RPMI8226 (cell line): ENCODE results near the gene ID3.

Experiments used
- DNase-seq: peaks from one replicate; pipeline ENCODE4 v3.0.0-alpha.2; 2015

The ID3 gene

DNA sequence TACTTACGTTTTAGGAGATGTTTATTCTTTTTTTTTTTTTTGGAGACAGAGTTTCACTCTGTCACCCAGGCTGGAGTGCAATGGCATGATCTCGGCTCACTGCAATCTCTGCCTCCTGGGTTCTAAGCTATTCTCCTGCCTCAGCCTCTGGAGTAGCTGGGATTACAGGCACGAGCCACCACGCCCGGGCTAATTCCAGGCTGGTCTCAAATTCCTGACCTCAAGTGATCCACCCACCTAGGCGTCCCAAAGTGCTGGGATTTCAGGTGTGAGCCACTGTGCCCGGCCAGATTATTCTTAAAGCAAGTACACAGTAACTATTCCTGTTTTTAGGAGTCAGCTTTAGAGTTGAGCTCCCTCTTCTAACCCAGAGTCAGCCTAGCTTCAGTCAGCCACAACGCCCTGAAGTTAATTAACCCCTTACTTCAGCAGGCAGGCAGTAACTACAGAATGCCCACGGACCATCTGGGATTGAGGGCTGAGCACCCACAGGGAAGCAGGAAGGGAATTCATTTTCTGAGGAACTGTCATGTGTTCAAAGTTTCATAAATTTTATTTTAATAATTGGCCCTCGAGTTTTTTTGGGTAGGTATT is 5.3 kb upstream of the ID3 start:
- DNase-seq, result no peak

DNA sequence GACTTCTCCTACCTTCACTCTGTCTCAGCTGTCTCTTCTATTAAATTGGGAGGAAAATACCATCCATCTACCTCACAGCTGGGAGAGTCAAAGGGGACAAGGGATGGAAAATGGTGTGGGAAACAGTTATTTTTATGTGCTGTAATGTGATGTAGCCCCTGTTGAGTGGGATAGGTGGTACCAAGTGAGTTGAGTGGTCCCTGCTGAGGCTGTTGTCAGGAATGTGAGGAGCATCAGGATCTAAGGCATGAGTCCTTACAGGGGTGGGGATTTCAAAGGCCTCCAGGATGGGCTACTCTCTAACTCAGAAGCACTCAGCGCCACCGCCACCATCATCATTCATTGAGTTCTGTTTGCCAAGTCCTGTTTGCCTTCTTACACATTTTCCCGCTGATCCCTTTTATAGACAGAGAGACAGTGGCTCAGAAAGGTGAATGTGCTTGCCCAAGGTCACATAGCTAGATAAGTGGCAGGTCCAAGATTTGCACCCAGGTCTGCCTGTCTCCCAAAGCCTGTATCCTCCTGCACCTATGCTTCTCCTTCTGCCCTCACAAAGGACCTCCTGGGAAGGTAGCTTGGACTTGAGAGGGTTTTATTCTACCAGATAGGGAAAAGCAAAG is 4.6 kb upstream of the ID3 start:
- DNase-seq, result no peak

DNA sequence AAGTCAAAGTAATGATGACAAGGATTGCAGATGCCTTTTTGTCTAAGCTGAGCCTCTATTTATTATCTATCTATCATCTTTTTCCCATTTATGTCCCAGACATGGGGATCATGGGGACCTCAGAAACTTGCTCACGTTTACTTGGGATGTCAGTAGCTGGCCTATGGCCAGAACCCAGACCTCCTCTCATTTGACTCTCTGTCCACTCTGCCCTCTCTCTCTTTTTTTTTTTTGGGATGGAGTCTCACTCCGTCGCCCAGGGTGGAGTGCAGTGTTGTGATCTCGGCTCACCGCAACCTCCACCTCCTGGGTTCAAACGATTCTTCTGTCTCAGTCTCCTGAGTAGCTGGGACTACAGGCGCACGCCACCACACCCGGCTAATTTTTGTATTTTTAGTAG is 3.7 kb upstream of the ID3 start:
- DNase-seq, result no peak

DNA sequence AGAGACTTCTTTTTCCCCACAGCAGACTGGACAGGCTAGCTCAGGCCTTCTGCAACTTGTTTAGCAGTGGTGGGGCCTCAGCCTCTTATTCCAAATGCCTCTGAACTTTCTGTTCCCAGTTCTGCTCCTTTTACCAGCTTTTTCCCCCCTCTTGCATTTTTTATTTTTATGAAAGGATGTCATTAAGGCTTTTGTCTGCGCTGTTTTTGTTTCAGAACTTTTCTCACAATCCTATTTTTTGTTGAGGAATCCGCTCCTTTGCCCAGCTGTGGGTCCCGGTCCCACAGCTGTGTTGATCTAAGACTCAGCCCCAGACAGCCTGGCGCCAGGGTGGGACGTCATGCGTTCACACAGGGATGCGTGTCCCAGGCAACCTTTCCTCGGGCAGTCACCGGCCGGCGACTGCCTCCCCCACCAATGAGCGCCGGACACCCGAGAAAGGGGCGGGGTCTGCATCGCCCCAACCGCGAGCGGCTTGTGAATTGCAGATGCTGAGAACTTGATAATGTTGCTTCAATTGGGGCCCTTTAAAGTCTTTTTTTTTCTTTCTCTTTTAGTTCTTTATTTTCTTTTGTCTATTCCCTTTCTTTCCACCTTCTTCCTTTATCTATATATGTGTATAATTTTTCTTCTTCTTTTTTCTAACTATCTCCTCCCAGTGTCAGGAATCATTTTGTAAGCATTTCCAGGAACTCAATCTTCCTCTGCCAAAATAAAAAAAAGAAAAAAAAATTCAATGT is 3.0 kb upstream of the ID3 start:
- peak; percentile 90 for DNase-seq

DNA sequence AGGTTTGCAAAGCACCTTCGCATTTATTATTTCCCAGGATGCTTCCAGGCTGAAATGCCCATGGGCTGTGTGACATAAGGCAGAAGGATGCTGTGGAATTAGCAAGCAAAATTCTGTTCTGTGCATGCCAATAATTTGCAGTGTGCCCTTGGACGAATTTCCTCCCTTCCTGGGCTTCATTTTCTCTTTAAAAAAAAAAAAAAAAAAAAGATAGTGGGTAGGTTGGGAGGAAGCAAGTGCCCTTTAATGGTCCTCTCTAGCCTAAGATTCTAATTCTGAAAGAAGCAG is 2.5 kb upstream of the ID3 start:
- DNase-seq, result no peak

DNA sequence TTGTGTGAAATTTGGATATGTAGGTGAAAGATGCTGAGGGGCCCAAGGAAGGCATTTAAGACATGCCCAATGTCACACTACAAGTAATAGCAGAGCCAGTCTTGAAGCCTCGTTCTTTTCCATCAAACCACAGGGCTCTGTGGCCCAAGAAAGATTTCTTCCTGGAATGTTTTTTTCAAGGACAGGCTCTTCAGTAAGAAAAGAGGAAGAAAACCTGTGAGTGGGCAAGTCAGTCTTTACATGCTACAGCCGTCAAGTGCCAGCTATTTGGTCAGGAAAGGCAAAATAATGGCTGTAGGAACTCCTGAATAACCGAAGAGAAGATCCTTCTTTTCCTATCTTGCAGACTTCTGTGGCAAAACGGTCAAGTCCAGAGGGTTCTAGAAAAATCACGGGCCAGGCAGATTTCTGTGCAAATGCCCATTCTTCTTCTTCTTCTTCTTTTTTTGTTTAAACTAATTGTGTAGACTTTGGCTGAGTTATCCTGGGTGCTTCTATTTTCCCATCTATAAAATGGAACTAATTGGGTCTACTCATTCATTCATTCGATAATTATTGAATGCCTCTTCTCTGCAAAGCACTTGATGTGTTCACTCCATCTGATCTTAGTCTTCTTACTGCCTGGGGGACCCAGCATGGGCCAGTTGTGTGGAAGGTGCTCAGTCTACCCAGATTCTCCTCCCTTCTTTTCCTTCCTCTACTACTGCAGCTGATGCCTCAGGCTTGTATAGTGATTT is 1.9 kb upstream of the ID3 start:
- DNase-seq, result no peak

DNA sequence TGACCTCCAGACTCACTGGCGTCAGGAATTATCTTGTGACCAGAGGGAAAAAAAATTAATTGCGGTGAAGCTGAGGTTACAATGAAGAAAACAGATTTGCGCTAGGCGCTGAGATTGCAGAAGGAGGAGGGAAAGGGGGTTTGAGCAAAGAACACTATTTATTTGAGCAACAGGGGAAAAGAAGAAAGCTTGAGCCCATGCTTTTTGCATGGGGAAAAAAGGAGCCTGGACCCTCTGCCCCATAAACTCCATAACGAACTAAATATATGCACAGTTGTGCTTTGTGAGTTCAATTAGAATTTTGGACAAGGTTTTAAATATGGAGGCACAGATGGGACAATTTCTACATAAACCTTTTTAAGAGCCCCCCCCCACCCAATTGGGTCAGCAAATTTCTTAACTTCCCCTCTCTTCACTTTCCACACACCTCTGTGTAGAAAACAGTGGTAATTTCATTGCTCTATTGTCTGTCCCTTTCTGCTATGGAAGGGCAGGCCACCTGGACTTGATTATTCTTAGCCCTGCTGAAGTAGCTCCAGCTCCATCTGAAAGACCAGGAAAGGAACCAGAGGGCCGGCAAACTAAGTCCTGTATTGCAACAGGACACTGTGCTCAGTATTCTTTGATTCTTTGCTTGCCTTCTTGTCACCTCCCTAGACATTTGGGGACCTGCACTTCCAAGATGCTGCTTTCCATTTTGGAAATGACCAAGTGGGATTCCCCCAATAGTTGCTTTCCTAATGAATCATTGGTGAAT is 862 bp upstream of the ID3 start:
- DNase-seq, result peak; percentile 45

DNA sequence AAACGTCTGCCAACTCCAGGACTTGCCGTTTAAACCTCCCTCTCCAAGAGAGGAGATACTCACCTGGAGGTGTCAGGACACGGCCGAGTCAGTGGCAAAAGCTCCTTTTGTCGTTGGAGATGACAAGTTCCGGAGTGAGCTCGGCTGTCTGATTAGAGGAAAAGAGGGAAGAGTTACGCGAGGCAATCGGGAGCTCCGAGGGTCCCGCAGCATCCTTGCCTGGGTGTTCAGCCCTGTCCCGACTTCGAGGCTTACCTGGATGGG is 497 bp downstream of the ID3 start:
- no peak for DNase-seq

DNA sequence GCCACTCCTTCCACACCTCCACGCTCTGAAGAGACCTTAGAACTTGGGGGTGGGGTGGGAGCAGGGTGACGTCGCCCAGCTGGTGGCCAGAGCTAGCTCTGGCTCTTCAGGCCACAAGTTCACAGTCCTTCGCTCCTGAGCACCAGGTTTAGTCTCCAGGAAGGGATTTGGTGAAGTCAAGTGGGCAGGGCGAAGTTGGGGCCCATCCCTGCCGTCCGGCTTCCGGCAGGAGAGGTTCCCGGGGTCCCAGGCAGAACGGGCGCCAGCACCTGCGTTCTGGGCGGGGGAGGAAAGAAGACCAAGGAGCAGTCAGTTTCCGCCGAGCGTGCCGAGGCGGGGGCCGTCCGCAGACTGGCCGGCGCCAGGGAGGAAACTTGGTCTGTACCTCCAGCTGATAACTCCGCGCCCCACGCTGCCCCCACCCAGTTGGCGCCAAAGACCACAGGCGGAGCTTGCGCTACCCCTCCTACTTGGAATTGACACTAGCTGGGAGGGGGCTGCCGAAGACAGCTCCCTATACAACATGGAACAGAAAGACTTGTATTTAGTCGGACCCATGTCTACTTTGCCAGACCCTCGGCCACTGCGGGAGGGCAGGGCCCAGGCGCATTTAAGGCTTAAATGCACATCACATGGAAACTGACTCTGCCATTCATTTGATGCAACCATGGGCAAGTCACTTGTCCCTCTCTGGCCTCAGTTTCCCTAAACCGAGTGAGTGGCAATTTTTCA is 995 bp downstream of the ID3 start:
- no peak for DNase-seq

DNA sequence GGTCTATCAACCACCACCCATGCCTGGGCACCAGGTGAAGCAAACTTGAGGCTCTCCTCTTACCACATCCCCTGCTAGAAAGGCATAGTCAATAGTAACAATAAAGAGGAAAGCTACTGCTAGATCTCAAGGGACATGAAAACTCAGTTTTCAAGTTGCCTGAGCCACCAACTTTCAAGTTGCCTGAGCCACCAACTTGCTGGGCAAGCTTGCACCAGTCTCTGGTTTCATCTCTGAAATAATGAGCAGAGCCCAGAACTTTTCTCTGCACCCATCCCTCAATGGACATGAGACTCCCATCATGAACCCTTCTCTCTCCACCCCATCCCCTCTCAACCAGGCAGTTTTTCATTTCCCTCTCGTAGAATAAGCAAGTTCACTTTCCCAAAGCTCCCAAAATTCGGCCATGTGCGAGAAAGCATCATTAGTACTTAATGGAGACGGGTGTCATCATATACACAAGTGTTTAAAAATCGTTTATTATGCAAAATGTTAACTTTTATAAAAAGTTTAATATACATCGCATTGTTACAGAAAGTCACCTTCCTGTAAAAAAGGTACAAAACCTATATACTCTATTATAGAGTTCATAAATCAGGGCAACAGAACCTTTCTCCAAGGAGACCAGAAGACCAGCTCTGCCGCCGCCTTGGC is 1.7 kb downstream of the ID3 start:
- no peak for DNase-seq

DNA sequence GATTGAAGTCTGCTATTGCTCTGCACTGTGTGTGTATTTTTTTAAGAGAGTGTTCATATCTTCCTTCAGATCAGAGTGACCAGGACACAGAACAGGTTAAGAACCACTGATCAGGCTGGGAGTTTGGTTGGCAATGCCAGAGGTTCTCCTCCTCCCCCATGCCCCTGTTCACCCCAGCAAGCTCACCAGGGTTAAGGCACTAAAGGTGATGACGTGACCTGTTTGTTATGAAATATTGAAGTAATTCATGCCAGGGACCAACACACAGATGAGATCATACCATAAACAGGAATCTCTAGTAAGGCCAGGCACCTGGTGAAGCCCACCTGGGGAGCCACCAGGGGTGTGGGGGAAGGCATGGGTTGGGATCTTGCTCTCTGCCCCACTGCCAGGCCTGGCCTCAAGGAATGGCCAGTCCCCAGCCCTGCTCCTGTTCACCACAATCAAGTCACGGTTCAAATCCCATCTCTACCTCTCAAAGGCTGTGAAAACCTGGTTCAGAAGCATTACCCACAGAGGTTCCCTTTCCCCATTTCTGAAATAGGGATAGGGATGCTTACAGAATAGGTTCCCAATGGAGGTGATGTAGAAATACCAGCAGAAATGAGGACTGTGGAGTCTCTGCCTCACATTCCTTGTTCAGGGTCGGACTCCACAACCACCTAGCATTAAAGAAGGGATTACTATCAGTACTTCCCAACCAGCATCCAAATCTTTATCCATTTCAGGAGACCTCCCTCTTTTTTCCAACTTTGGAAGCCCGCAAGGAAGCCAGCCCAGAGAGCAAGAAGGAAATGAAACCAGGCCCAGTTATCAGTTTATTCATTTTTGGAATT is 2.4 kb downstream of the ID3 start:
- DNase-seq, result no peak

DNA sequence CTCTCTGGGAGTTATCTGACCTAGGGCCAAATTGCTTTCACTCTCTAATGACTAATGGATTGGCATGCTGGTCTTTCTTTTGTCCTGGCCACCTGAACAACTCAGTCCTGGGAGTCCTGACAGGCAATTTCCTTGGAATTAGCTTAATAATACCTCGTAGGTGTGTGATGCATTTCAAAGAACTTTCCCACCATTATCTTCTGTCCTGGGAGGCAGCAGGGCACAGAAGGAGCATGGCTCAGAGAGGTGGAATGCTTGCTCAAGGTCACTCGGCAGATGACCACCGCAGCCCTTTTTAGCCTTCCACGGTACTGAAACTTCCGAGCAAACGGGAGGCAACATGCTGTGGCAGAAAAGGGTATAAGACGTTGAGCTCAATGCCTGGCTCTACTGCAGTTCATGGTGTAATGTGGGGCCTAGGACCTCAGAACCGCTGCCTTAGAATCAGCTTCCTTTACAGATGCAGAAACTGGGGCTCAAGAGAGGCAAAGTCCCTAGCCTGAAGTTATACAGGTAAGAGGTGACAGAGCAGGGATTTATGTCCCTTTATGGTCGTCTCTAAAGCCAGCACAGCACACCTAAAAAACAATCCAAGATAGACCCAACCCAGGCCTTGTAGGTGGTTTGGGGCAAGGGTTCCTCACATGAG is 3.2 kb downstream of the ID3 start:
- DNase-seq, result no peak

DNA sequence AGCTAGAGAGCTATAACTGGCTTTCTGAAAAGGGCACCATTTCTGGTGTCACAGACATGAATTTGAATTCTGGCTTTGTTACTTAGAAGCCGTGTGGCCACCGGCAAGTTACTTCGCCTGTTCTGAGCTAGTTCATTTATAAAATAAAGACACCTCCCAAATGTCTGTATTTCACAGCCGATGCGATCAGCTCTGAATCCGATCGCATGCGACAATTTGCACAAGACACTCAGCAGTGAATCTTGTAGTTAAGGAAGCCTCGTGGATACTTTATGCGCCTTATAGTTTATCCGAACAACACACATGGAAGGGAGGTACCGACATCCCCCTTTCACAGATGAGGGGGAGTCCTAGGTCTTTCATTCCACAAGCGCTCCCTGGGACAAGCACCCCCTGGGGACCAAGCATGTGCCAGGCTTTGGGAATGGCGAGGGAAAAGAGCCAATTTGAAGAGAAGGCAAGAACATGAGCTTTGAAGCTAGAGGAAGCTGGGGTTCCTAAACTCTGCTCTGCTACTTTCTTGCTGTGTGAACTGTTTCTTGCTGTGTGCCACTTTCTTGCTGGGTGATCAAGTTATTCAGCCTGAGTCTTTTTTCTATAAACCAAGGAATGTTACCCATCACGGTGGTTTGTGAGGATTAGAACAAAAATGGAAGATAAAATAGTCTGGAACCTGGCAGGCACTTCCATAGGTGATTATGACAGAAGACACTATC is 3.9 kb downstream of the ID3 start:
- DNase-seq, result no peak

DNA sequence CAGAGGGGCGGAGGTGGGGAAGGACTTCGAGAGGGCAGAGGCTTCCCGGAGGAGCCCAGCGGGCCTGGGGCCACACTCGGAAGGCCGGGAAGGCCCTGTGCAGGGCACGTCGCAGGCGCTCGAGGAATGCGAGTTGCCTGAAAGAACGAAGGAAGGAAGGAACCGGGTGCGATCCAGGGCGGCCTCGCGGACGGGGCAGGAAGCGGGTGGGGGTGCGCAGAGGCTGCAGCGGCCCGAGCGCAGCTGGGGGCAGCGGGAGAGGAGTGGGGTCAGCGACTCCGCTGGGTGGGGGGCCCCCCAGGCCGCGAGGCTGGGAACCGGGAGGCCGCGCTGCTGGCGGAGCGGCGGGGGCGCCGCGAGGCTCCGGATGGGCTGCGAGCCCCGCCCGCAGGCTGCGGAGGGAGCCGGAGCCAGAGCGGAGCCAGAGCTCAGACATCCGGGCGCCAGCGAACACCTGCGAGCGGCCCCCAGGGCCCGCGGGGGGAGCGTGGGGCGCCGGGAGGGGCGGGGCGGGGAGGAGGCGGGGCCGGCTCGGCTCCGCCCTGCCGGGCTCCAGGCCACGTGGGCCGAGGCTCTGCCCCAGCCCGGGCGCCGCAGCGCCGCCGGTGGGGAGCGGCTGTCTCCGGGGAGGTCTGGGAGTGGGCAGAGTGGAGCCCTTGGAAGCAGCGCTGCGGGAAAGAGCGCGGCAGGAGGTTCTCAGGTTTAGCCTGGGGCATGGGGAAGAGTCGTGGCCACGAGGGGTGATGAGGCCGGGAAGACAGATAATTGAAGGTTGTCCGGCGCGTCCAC is 4.6 kb downstream of the ID3 start:
- peak; percentile 97 for DNase-seq

DNA sequence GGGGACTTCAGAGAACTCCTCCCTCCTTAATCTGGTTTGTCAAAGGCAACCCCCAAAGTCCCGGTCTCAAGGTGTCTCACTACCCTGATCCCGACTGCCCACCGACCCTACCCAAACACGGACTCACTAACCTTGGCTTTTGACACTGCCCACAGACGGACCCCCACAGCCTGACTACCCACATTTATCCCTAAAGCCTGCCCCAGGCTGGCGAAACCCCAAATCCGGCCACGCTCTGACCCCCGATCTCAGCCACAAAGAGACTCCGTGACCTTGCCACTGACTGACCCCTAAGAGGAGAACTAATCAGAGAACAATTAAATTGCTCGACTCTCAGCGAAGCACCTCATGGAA is 5.2 kb downstream of the ID3 start:
- no peak for DNase-seq

DNA sequence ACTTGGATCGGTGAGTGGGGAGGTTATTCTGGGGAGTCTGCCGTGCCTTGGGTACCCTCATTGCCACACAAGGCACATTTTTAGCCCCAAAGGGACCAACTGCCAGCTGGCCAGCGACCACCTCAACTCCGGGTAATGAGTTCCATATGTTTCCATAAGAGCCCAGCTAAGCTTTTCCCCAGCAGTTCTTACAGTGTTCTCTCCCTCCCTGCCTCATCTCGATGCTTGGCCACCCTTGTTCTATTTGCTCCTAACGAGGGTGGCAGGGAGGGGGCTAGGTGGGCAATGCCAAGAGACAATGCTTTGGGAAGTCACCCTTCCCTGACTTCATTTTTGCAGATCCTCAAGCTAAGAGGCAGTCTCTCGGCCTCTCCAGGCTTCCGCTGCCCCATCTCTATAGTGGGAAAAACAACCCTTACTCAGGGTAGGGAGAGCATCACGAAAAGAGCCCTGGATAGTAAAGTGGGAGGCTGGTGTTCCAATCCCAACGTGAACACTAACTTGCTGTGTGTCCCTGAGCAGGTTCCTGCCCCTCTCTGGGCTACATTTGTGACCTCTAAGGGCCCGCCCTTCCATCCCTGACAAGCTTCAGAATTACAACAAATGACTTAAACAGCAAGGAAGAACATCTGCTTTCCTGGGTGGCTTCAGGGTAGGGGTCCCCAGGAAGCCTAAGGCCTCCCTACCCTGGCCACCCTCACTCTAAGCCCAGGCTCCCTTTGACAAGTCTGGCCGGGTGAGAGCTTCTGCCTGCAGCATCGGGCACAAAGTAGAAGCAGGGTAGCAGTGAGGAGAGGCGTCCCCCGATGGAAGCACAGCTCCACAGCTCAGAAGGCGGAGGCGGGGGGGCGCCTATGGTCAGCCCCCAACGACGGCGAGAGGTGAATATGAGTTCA is 5.8 kb downstream of the ID3 start:
- DNase-seq, result no peak

DNA sequence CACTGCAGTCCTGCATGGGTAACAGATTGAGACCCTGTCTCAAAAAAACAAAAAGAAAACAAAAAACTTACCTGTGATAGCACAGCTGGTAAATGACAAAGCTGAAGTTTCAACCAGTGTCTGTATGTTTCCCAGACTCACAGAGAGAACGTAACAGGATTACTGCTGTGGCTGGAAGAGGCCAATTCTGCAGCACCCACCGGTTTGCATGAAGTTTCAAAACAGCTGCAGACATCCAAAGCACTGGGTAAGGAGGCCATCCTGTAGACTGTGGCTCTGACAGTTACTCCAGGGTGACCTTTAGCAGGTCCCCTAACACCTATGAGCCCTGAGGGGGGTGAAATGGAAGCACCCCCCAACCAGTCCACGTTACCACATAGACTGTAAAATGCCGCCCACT is 7.5 kb downstream of the ID3 start:
- DNase-seq, result no peak

DNA sequence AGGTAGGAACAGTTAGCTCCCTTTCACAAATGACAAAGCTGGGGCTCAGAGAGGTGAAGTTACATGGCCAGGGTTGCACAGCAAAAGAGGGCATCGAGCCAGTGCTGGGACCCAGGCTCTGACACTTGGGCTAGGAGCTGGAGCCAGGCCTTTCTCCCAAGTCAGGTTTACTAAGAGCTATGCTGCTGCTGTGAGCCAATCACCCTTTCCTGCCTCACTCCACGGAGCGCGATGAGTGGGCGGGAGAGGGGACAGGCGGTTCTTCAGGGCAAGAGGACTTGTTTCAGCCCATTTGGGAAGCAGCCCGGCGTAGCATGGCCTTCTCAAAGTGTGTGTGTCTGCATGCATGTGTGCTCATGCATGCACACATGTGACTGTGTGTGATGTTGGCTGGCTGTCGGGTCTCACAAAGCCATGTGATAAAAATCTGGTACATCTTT is 10.6 kb downstream of the ID3 start:
- no peak for DNase-seq
